ENCODE measurements around the gene EGFR. TPM values are rescaled to one million over a fixed set of nuclear protein-coding genes. Genes with fewer than 3 reads are reported as not detected.
A peak's percentile ranks its signal among the peaks of the same experiment; 100 is the strongest.

Gene EGFR
- total and polyA plus RNA-seq, 2 donors (not counting 1 experiment from before 2014, with no cell fraction given), result 55.3 to 62.8 TPM

DNA sequence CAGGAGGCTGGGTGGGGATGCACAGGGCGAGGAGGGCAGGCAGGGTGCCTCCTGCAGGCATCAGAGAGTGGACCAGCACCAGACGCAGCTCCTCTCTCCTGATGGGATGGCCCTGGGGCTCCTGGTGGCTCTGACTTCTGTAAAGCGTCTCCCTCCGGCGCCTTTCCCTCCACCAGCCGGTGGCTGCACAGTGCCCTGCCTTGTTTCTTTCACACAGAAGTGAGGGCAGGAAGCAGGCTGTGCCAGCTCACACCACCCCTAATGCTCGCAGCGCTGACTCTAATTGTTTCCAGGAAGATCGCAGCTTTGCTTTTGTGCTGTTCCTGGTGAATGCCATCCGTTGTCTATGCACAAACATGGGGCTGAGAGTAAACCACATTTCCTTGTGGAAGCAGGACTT, 194.0 kb downstream of the EGFR start:
- H3K36me3 ChIP-seq (ENCODE audit: control insufficient read depth, insufficient read depth, low read length), result peaks cover 8% of the 10 kb centered on the region
- no peaks in the 10 kb centered on the region for H3K9me3 ChIP-seq (ENCODE audit: control insufficient read depth, insufficient read depth, low read depth, low read length)
- DNase-seq (ENCODE audit: low read depth in 2 of 2), result no peak
- H4K20me1 ChIP-seq (ENCODE audit: control insufficient read depth, extremely low read depth, insufficient read depth, low read length), result no peaks in the 10 kb centered on the region
- no peaks in the 10 kb centered on the region for H3K27me3 ChIP-seq (ENCODE audit: control insufficient read depth, insufficient read depth, low read length)
- H3K4me2 ChIP-seq (ENCODE audit: extremely low read depth, insufficient read depth, low read length), result no peak overlapping the region
- no peak overlapping the region for H3K4me3 ChIP-seq (replicated peaks in 1 of 4; ENCODE audit: control extremely low read depth in 1 of 4, insufficient read depth in 1 of 4, low read depth in 3 of 4, low read length in 4 of 4)
- H3K4me1 ChIP-seq (ENCODE audit: control insufficient read depth, extremely low read depth, insufficient read depth, low read length), result peaks cover 3% of the 10 kb centered on the region
- H3K79me2 ChIP-seq (ENCODE audit: control insufficient read depth, insufficient read depth, low read length), result no peaks in the 10 kb centered on the region
- no peak overlapping the region for H3K9ac ChIP-seq (ENCODE audit: insufficient read depth, low read length)
- H3K27ac ChIP-seq (ENCODE audit: insufficient read depth, low read length), result no peak overlapping the region
- H2AFZ ChIP-seq (ENCODE audit: low read length), result no peak overlapping the region
- no peak for TF ChIP-seq EZH2 (IDR thresholded peaks at IDR 0.05; ENCODE audit: low read length, missing control alignments)
- TF ChIP-seq, protein P1, sequence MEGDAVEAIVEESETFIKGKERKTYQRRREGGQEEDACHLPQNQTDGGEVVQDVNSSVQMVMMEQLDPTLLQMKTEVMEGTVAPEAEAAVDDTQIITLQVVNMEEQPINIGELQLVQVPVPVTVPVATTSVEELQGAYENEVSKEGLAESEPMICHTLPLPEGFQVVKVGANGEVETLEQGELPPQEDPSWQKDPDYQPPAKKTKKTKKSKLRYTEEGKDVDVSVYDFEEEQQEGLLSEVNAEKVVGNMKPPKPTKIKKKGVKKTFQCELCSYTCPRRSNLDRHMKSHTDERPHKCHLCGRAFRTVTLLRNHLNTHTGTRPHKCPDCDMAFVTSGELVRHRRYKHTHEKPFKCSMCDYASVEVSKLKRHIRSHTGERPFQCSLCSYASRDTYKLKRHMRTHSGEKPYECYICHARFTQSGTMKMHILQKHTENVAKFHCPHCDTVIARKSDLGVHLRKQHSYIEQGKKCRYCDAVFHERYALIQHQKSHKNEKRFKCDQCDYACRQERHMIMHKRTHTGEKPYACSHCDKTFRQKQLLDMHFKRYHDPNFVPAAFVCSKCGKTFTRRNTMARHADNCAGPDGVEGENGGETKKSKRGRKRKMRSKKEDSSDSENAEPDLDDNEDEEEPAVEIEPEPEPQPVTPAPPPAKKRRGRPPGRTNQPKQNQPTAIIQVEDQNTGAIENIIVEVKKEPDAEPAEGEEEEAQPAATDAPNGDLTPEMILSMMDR (conservative IDR thresholded peaks at IDR 0.05 in 1 of 2, IDR thresholded peaks at IDR 0.05 in 1 of 2; ENCODE audit: low read depth in 1 of 2, low read length in 2 of 2), result no peak

DNA sequence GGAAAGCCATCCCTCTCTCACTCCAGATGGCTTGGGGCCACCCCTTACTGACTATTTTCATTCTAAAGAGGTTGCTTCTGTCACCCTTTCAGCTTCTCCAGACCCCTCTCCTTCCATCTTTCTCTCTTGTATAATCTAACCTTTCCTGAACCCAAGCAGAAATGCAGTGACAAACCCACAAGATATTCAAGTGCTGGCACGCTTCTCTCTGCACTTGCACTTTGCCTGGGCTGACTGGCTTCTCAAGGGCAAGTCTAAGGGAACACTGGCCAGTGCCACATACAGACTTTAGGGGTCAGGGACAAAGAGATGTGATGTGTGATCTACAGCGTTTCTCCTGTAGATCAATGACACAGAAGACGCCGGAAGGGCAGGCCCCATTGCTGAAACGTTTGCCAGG, 195.9 kb downstream of the EGFR start:
- H3K79me2 ChIP-seq (ENCODE audit: control insufficient read depth, insufficient read depth, low read length), result no peaks in the 10 kb centered on the region
- peaks cover 3% of the 10 kb centered on the region for H3K4me1 ChIP-seq (ENCODE audit: control insufficient read depth, extremely low read depth, insufficient read depth, low read length)
- H3K27ac ChIP-seq (ENCODE audit: insufficient read depth, low read length), result no peak overlapping the region
- H3K36me3 ChIP-seq (ENCODE audit: control insufficient read depth, insufficient read depth, low read length), result no peaks in the 10 kb centered on the region
- H2AFZ ChIP-seq (ENCODE audit: low read length), result no peak overlapping the region
- no peak overlapping the region for H3K4me3 ChIP-seq (replicated peaks in 1 of 4; ENCODE audit: control extremely low read depth in 1 of 4, insufficient read depth in 1 of 4, low read depth in 3 of 4, low read length in 4 of 4)
- H3K4me2 ChIP-seq (ENCODE audit: extremely low read depth, insufficient read depth, low read length), result no peak overlapping the region
- peak; percentile 28 to 44 for DNase-seq (ENCODE audit: low read depth in 2 of 2)
- no peaks in the 10 kb centered on the region for H3K9me3 ChIP-seq (ENCODE audit: control insufficient read depth, insufficient read depth, low read depth, low read length)
- TF ChIP-seq, protein P1 (conservative IDR thresholded peaks at IDR 0.05 in 1 of 2, IDR thresholded peaks at IDR 0.05 in 1 of 2; ENCODE audit: low read depth in 1 of 2, low read length in 2 of 2), result no peak
- TF ChIP-seq EZH2 (IDR thresholded peaks at IDR 0.05; ENCODE audit: low read length, missing control alignments), result no peak
- H3K27me3 ChIP-seq (ENCODE audit: control insufficient read depth, insufficient read depth, low read length), result no peaks in the 10 kb centered on the region
- H4K20me1 ChIP-seq (ENCODE audit: control insufficient read depth, extremely low read depth, insufficient read depth, low read length), result no peaks in the 10 kb centered on the region
- H3K9ac ChIP-seq (ENCODE audit: insufficient read depth, low read length), result no peak overlapping the region

DNA sequence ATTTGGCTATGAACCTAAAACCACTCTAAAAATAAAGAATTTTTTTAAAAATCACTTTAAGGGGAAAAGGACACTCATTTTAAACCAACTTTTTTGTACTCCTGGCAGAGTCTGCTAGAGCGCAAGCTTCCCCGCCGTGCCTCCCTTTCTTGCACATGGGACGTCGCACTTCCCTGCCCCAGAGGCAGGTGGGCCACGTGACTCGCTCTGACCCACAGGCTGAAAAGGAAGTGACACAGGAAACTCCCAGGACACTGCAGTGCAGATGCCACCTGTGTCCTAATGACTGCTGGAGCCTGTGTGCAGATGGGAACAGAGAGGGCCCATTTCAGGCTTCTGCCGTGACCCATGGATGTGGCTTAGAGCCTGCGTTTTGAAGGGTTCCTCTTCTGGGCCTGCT, 204.2 kb downstream of the EGFR start:
- DNase-seq (ENCODE audit: low read depth in 2 of 2), result no peak
- H3K27me3 ChIP-seq (ENCODE audit: control insufficient read depth, insufficient read depth, low read length), result peaks cover 6% of the 10 kb centered on the region
- H3K4me2 ChIP-seq (ENCODE audit: extremely low read depth, insufficient read depth, low read length), result no peak overlapping the region
- H2AFZ ChIP-seq (ENCODE audit: low read length), result no peak overlapping the region
- H3K4me1 ChIP-seq (ENCODE audit: control insufficient read depth, extremely low read depth, insufficient read depth, low read length), result no peaks in the 10 kb centered on the region
- no peaks in the 10 kb centered on the region for H4K20me1 ChIP-seq (ENCODE audit: control insufficient read depth, extremely low read depth, insufficient read depth, low read length)
- H3K9ac ChIP-seq (ENCODE audit: insufficient read depth, low read length), result no peak overlapping the region
- no peak overlapping the region for H3K27ac ChIP-seq (ENCODE audit: insufficient read depth, low read length)
- H3K79me2 ChIP-seq (ENCODE audit: control insufficient read depth, insufficient read depth, low read length), result no peaks in the 10 kb centered on the region
- H3K4me3 ChIP-seq (replicated peaks in 1 of 4; ENCODE audit: control extremely low read depth in 1 of 4, insufficient read depth in 1 of 4, low read depth in 3 of 4, low read length in 4 of 4), result no peak overlapping the region
- TF ChIP-seq, protein P1 (conservative IDR thresholded peaks at IDR 0.05 in 1 of 2, IDR thresholded peaks at IDR 0.05 in 1 of 2; ENCODE audit: low read depth in 1 of 2, low read length in 2 of 2), result no peak
- no peak for TF ChIP-seq EZH2 (IDR thresholded peaks at IDR 0.05; ENCODE audit: low read length, missing control alignments)
- no peaks in the 10 kb centered on the region for H3K36me3 ChIP-seq (ENCODE audit: control insufficient read depth, insufficient read depth, low read length)
- H3K9me3 ChIP-seq (ENCODE audit: control insufficient read depth, insufficient read depth, low read depth, low read length), result no peaks in the 10 kb centered on the region

Measured in fibroblast of lung (primary cell).